Purkinje cell (primary cell): ENCODE results near the gene ACSL3. TPM values are rescaled to one million over a fixed set of nuclear protein-coding genes. Genes with fewer than 3 reads are reported as not detected.

Experiments used
- polyA plus RNA-seq: library from polyadenylated mRNA; unstranded; fragments of >200 nt; fragmentation: Nextera tagmentation; gene quantifications from 2 replicates; pipeline ENCODE4 v1.2.1, GENCODE V29; 2014

ACSL3 gene
- 143 and 150 TPM in 2 replicates for polyA plus RNA-seq

DNA sequence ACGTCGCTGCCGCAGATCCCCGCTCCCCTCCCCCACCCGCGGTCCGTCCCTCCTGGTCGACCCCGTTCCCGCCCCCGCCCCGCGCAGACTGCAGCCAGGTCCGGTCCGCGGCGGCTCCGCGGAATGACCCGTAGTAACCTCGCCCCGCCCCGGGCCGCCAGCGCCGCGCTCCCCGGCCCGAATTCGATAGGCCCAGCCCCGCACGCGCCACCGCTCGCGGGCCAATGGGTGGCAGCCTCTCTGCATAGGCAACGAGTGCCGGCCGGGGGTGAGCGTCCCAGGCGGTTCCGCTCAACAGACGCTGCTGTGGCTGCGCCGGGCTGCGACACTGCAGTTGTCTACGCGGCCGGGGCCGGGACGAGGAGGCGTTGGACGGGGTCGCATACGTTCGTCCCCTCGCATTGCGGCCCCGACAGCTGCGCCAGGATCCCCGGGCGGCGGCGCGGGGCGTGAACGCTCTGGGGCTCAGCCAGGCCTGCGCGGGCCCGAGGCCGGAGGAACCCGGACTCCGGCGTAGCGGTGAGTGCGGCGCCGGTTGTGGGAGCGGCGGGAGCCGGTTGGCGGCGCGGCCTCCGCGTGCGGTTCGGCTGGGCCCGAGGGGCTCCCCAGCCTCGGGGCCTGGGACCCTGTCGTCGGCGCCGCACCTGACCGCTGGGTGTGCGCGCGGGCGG lies at the start of gene ACSL3:
ACSL3 (plus strand) TSS at position 297 of the 671 bp plus-strand sequence. CDS start 47,737 bp downstream, outside the sequence.

Other genes starting within 250 kb of the ACSL3 start
- gene FARSB, start 204.9 kb upstream of the ACSL3 start, polyA plus RNA-seq: 85.4 and 108 TPM in 2 replicates
- not detected in 2 replicates for gene MOGAT1, start 189.4 kb upstream of the ACSL3 start, polyA plus RNA-seq
- not detected in 2 replicates for gene KCNE4, start 191.2 kb downstream of the ACSL3 start, polyA plus RNA-seq